CD14-positive monocyte (primary cell): ENCODE results near the gene SBF1. TPM values are rescaled to one million over a fixed set of nuclear protein-coding genes. Genes with fewer than 3 reads are reported as not detected.
A peak's percentile ranks its signal among the peaks of the same experiment; 100 is the strongest.

Experiments
- DNase-seq, 3 donors: peaks; one replicate each; pipeline ENCODE4 v3.0.0-alpha.2; 2011 to 2022
- H2AFZ ChIP-seq: 2 replicates; pipeline ENCODE4 v1.6.0; 2012; ENCODE audit warnings: mild to moderate bottlenecking, low read depth, low read length, inconsistent platforms; ENCODE audit not compliant: insufficient read depth, poor library complexity, severe bottlenecking
- H3K27ac ChIP-seq, 2 donors: 1 replicate in 1 of 2; 2 replicates in 1 of 2; pipeline ENCODE4 v1.5.1; 2012 to 2013; ENCODE audit warnings: low read length in 2 of 2, control low read depth in 1 of 2, inconsistent platforms in 1 of 2, low read depth in 1 of 2, mild to moderate bottlenecking in 1 of 2
- H3K27me3 ChIP-seq, 2 donors: one replicate each; pipeline versions ENCODE4 v1.6.0 to v1.6.1; 2011 to 2013; ENCODE audit warnings: low read length in 2 of 2; ENCODE audit not compliant: control insufficient read depth in 2 of 2, insufficient read depth in 2 of 2
- H3K36me3 ChIP-seq, 2 donors: replicated peaks in 1 of 2; 1 replicate in 1 of 2; 2 replicates in 1 of 2; pipeline versions ENCODE4 v1.5.1 to v1.6.1; 2012 to 2013; ENCODE audit warnings: low read length in 2 of 2, control low read depth in 1 of 2, inconsistent platforms in 1 of 2, mild to moderate bottlenecking in 1 of 2; ENCODE audit not compliant: insufficient read depth in 2 of 2, control insufficient read depth in 1 of 2
- H3K4me1 ChIP-seq, 2 donors: 1 replicate in 1 of 2; 2 replicates in 1 of 2; pipeline versions ENCODE4 v1.5.1 to v1.6.1; 2012 to 2013; ENCODE audit warnings: low read length in 2 of 2, control low read depth in 1 of 2, inconsistent platforms in 1 of 2, mild to moderate bottlenecking in 1 of 2, moderate library complexity in 1 of 2; ENCODE audit not compliant: insufficient read depth in 2 of 2, control insufficient read depth in 1 of 2
- H3K4me2 ChIP-seq: replicated peaks from 2 replicates; pipeline ENCODE3; 2012; ENCODE audit warnings: low read length, moderate library complexity, mild to moderate bottlenecking; ENCODE audit not compliant: poor library complexity, severe bottlenecking; ENCODE audit errors: extremely low read depth
- H3K4me3 ChIP-seq, 3 experiments: fragments of 200-600 bp in 1 of 3; sonication (generic) in 1 of 3; replicated peaks in 1 of 3; 1 replicate in 2 of 3; 2 replicates in 1 of 3; pipeline ENCODE4 v1.5.1; 2011 to 2013; ENCODE audit warnings: low read length in 3 of 3, mild to moderate bottlenecking in 3 of 3, control low read depth in 2 of 3, low read depth in 2 of 3, inconsistent platforms in 1 of 3, moderate library complexity in 1 of 3
- H3K79me2 ChIP-seq: 2 replicates; pipeline ENCODE4 v1.6.0; 2012; ENCODE audit warnings: mild to moderate bottlenecking, control low read depth, inconsistent platforms, low read length, moderate library complexity; ENCODE audit not compliant: insufficient read depth
- H3K9ac ChIP-seq: 2 replicates; pipeline ENCODE4 v1.6.0; 2017; ENCODE audit warnings: low read length, mild to moderate bottlenecking; ENCODE audit not compliant: insufficient read depth, poor library complexity, severe bottlenecking
- H3K9me3 ChIP-seq, 2 donors: replicated peaks in 1 of 2; 1 replicate in 1 of 2; 2 replicates in 1 of 2; pipeline versions ENCODE4 v1.5.1 to v1.6.1; 2012 to 2013; ENCODE audit warnings: low read length in 2 of 2, control low read depth in 1 of 2; ENCODE audit not compliant: control insufficient read depth in 1 of 2, insufficient read depth in 1 of 2
- H4K20me1 ChIP-seq: 2 replicates; pipeline ENCODE4 v1.6.0; 2012; ENCODE audit warnings: mild to moderate bottlenecking, low read length, control low read depth, moderate library complexity; ENCODE audit not compliant: insufficient read depth
- H3K27ac Mint-ChIP-seq, 7 donors: one replicate each; pipeline ENCODE4 v1.8.0; 2020; ENCODE audit warnings: mild to moderate bottlenecking in 7 of 7, mixed read lengths in 7 of 7, moderate library complexity in 6 of 7, inconsistent platforms in 2 of 7
- H3K27me3 Mint-ChIP-seq, 3 donors: one replicate each; pipeline ENCODE4 v1.8.0; 2021 to 2022; ENCODE audit warnings: low read depth in 3 of 3, mild to moderate bottlenecking in 3 of 3, mixed read lengths in 3 of 3, moderate library complexity in 3 of 3, inconsistent platforms in 1 of 3
- H3K36me3 Mint-ChIP-seq, 2 donors: one replicate each; pipeline ENCODE4 v1.8.0; 2020; ENCODE audit warnings: mixed read lengths in 2 of 2, inconsistent platforms in 1 of 2, mild to moderate bottlenecking in 1 of 2
- H3K4me1 Mint-ChIP-seq: one replicate; pipeline ENCODE4 v1.8.0; 2020; ENCODE audit warnings: mild to moderate bottlenecking, mixed read lengths
- H3K4me3 Mint-ChIP-seq, 2 donors: one replicate each; pipeline ENCODE4 v1.8.0; 2020; ENCODE audit warnings: mild to moderate bottlenecking in 2 of 2, mixed read lengths in 2 of 2, moderate library complexity in 1 of 2
- H3K9me3 Mint-ChIP-seq, 7 donors: one replicate each; pipeline ENCODE4 v1.8.0; 2020 to 2022; ENCODE audit warnings: mixed read lengths in 7 of 7, mild to moderate bottlenecking in 6 of 7, moderate library complexity in 6 of 7, inconsistent platforms in 2 of 7
- WGBS: methylation state at CpG from one replicate; pipeline ENCODE4 v1.1.5; 2013; ENCODE audit warnings: missing lambda C conversion rate; ENCODE audit not compliant: insufficient coverage; 5-methylcytosine and 5-hydroxymethylcytosine counted together
- intact Hi-C, 2 donors: fragments of 100-400 bp; cut with micrococcal nuclease; formaldehyde crosslinking; loops; one replicate each; pipeline versions ENCODE4 v1.15.0 to v1.15.1; 2023
- polyA plus RNA-seq, 3 donors: library from polyadenylated mRNA; depleted of rRNA in 1 of 3; unstranded in 2 of 3; stranded (reverse) in 1 of 3; fragments of 300-500 nt in 2 of 3; fragments of >200 nt in 1 of 3; fragmentation: Illumina TruSeq in 2 of 3; gene quantifications; 1 replicate in 2 of 3; 2 replicates in 1 of 3; pipeline ENCODE4 v1.2.3, GENCODE V29; 2012 to 2021
- TF ChIP-seq, protein P1 (sequence below): fragments of 200-600 bp; IDR thresholded peaks from one replicate; pipeline ENCODE4 v1.8.0; 2022; ENCODE audit warnings: antibody characterized with exemption, mild to moderate bottlenecking

SBF1 gene
- polyA plus RNA-seq, 3 donors: 4.0 to 45.9 (median 6.2) TPM

DNA sequence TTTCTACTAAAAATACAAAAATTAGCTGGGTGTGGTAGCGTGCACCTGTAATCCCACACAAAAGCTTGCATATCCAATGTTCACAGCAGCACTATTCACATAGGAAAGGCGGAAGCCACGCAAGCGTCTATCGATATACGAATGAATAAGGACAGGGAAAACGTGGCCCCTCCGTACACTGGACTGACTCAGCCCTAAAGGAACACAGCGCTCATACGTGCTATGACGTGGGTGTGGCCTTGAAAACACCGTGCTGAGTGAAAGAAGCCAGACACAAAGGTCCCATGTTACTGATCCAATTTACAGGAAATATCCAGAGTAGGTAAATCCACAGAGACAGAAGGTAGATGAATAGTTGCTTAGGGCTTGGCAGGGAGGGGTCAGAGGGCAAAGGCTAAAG, 25.6 kb upstream of the SBF1 start:
- Histone ChIP-seq H3K79me2 (peaks cover 8% of the 10 kb centered on the region), H3K36me3 (peaks cover 25 to 28% of the 10 kb centered on the region in 2 donors), H3K27me3 (no peaks in the 10 kb centered on the region), H3K4me3 (no peak overlapping the region), H3K4me2 (no peak overlapping the region), H2AFZ (no peak overlapping the region), H3K9ac (no peak overlapping the region), H3K9me3 (no peaks in the 10 kb centered on the region), H3K27ac (no peak overlapping the region), H3K4me1 (no peaks in the 10 kb centered on the region), H4K20me1 (no peaks in the 10 kb centered on the region)
- 93% methylated on average over 11 of the region's 12 CpGs for WGBS
- Mint-ChIP-seq H3K27ac (no peak overlapping the region), H3K36me3 (peaks cover 10 to 20% of the 10 kb centered on the region in 2 donors), H3K27me3 (peaks cover 5 to 10% (median 10%) of the 10 kb centered on the region in 3 donors), H3K4me1 (peaks cover 2% of the 10 kb centered on the region), H3K4me3 (no peak overlapping the region), H3K9me3 (no peaks in the 10 kb centered on the region)
- TF ChIP-seq, protein P1, sequence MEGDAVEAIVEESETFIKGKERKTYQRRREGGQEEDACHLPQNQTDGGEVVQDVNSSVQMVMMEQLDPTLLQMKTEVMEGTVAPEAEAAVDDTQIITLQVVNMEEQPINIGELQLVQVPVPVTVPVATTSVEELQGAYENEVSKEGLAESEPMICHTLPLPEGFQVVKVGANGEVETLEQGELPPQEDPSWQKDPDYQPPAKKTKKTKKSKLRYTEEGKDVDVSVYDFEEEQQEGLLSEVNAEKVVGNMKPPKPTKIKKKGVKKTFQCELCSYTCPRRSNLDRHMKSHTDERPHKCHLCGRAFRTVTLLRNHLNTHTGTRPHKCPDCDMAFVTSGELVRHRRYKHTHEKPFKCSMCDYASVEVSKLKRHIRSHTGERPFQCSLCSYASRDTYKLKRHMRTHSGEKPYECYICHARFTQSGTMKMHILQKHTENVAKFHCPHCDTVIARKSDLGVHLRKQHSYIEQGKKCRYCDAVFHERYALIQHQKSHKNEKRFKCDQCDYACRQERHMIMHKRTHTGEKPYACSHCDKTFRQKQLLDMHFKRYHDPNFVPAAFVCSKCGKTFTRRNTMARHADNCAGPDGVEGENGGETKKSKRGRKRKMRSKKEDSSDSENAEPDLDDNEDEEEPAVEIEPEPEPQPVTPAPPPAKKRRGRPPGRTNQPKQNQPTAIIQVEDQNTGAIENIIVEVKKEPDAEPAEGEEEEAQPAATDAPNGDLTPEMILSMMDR: no peak
- no peak for DNase-seq
- intact Hi-C loops: no loop called here

DNA sequence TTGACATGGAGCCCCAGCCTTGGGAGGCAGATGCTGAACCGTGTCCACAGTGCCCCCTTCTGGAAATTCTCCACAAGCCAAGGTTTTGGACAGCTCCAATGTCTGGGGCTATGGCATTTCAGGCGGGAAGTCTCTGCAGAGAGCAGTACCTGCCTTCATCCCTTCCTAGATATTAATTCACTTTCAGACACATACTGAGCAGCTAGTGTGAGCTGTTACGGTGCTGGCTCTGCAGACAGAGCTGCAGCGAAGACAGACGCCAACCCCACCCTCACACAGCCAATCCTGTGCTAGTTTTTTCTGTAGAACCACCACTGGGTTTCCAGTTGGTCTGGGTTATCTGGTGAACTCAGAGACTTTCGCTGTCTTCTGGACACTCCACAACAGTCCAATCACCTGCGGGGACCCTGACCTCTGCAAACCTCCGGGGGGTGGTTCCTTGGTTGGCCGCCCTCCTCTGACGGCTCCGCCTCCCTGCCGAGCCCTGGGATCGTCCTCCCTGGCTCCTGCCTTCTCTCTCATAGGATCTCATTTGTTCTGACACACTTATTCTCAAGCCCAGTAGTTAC, 23.6 kb upstream of the SBF1 start:
- Mint-ChIP-seq H3K4me1 (peaks cover 2% of the 10 kb centered on the region), H3K9me3 (no peaks in the 10 kb centered on the region), H3K27me3 (peaks cover 6 to 10% (median 10%) of the 10 kb centered on the region in 3 donors), H3K4me3 (no peak overlapping the region), H3K27ac (no peak overlapping the region), H3K36me3 (peaks cover 5 to 14% of the 10 kb centered on the region in 2 donors)
- Histone ChIP-seq H3K9me3 (no peaks in the 10 kb centered on the region), H4K20me1 (no peaks in the 10 kb centered on the region), H3K79me2 (no peaks in the 10 kb centered on the region), H3K4me2 (no peak overlapping the region), H3K9ac (no peak overlapping the region), H3K36me3 (peaks cover 13 to 15% of the 10 kb centered on the region in 2 donors), H3K4me1 (no peaks in the 10 kb centered on the region), H3K27me3 (no peaks in the 10 kb centered on the region), H2AFZ (no peak overlapping the region), H3K27ac (no peak overlapping the region), H3K4me3 (no peak overlapping the region)
- DNase-seq: peak; percentile 34 to 58 (median 53)
- TF ChIP-seq, protein P1: peak; percentile 66
- 24% methylated on average over 5 of the region's 13 CpGs for WGBS
- intact Hi-C loops: loop anchor here (5.0 to 10.0 kb wide), 2 partner anchors 144 to 246 kb away; partner anchors contain the start of gene HDAC10 (in 2 of the 2)
